ENCODE measurements around the gene FAM227A.
A peak's percentile ranks its signal among the peaks of the same experiment; 100 is the strongest.
"Not testable (repeated sequence)": the region's sequence is repeated elsewhere in the genome, so short reads cannot be mapped to it uniquely, and the experiment has no call there.

FAM227A gene

GRCh38 chr22:38657045-38657909, 1.1 kb upstream of the FAM227A start:
- DNase-seq = peak; percentile 27

- peak; percentile 36 for DNase-seq
Observed at GRCh38 chr22:38655519-38656255, 505 bp downstream of the FAM227A start.

GRCh38 chr22:38653741-38654140, 2.5 kb downstream of the FAM227A start:
- no peak for DNase-seq

- no peak for DNase-seq
Observed at GRCh38 chr22:38652859-38653258, 3.3 kb downstream of the FAM227A start.

- no peak for DNase-seq
Observed at GRCh38 chr22:38649841-38650522, 6.2 kb downstream of the FAM227A start.

- no peak for DNase-seq
Observed at GRCh38 chr22:38645430-38645829, 10.8 kb downstream of the FAM227A start.

- not testable (repeated sequence) for DNase-seq
Observed at GRCh38 chr22:38644245-38644644, 11.9 kb downstream of the FAM227A start.

- DNase-seq = no peak
Observed at GRCh38 chr22:38641476-38642040, 14.6 kb downstream of the FAM227A start.

GRCh38 chr22:38638728-38639127, 17.5 kb downstream of the FAM227A start:
- DNase-seq = no peak

GRCh38 chr22:38638216-38638615, 18.0 kb downstream of the FAM227A start:
- no peak for DNase-seq

- DNase-seq = no peak
Observed at GRCh38 chr22:38632528-38632927, 23.7 kb downstream of the FAM227A start.

- DNase-seq = no peak
Observed at GRCh38 chr22:38631724-38632123, 24.5 kb downstream of the FAM227A start.

GRCh38 chr22:38629108-38629507, 27.1 kb downstream of the FAM227A start:
- no peak for DNase-seq

- no peak for DNase-seq
Observed at GRCh38 chr22:38628444-38628843, 27.7 kb downstream of the FAM227A start.

GRCh38 chr22:38623351-38623750, 32.8 kb downstream of the FAM227A start:
- DNase-seq = no peak

- no peak for DNase-seq
Observed at GRCh38 chr22:38618682-38619081, 37.5 kb downstream of the FAM227A start.

GRCh38 chr22:38618258-38618657, 37.9 kb downstream of the FAM227A start:
- DNase-seq = no peak

- DNase-seq = not testable (repeated sequence)
Observed at GRCh38 chr22:38615064-38615405, 41.2 kb downstream of the FAM227A start.

- no peak for DNase-seq
Observed at GRCh38 chr22:38614332-38615063, 41.7 kb downstream of the FAM227A start.

GRCh38 chr22:38613588-38613987, 42.6 kb downstream of the FAM227A start:
- DNase-seq = no peak

- no peak for DNase-seq
Observed at GRCh38 chr22:38612217-38613006, 43.8 kb downstream of the FAM227A start.

- DNase-seq = no peak
Observed at GRCh38 chr22:38611559-38611958, 44.6 kb downstream of the FAM227A start.

All from NCI-H146 (cell line).